Tibial nerve (tissue), 4 donors: Measurements from ENCODE around the gene OSBPL8. TPM values are rescaled to one million over a fixed set of nuclear protein-coding genes. Genes with fewer than 3 reads are reported as not detected.

ENCODE experiments used
- DNase-seq, 2 donors: peaks; one replicate each; pipeline ENCODE4 v3.0.0-alpha.2; 2019; ENCODE audit warnings: low spot score in 2 of 2
- H3K27ac ChIP-seq, 4 donors: fragments of 200-600 bp; sonication (generic) in 3 of 4; one replicate each; pipeline ENCODE4 v1.5.1; 2017 to 2019; ENCODE audit warnings: mild to moderate bottlenecking in 1 of 4
- H3K27me3 ChIP-seq, 2 donors: fragments of 200-600 bp; sonication (generic) in 1 of 2; one replicate each; pipeline versions ENCODE4 v1.5.1 to v1.6.0; 2017 to 2019
- H3K36me3 ChIP-seq, 3 donors: fragments of 200-600 bp; sonication (generic); one replicate each; pipeline ENCODE4 v1.5.1; 2018 to 2019
- H3K4me1 ChIP-seq, 4 donors: fragments of 200-600 bp; sonication (generic) in 3 of 4; one replicate each; pipeline ENCODE4 v1.5.1; 2017 to 2019
- H3K4me3 ChIP-seq, 4 donors: fragments of 200-600 bp; sonication (generic) in 3 of 4; one replicate each; pipeline ENCODE4 v1.5.1; 2017 to 2019; ENCODE audit warnings: mild to moderate bottlenecking in 1 of 4, moderate library complexity in 1 of 4
- H3K9me3 ChIP-seq, 4 donors: fragments of 200-600 bp; sonication (generic) in 3 of 4; one replicate each; pipeline ENCODE4 v1.5.1; 2017 to 2019
- CTCF ChIP-seq, 5 experiments: fragments of 200-600 bp in 3 of 5; fragments of 450-650 bp in 2 of 5; sonication (generic) in 3 of 5; IDR thresholded peaks; one replicate each; pipeline ENCODE4 v1.5.1; 2016 to 2019; ENCODE audit warnings: antibody characterized with exemption in 5 of 5, mild to moderate bottlenecking in 3 of 5, moderate library complexity in 2 of 5
- EP300 ChIP-seq, 2 donors: sonication (generic); formaldehyde crosslinking; IDR thresholded peaks; one replicate each; pipeline ENCODE4 v1.6.1; 2017; ENCODE audit warnings: antibody characterized with exemption in 2 of 2, mild to moderate bottlenecking in 1 of 2
- POLR2A ChIP-seq, 2 donors: fragments of 450-650 bp; IDR thresholded peaks; one replicate each; pipeline ENCODE4 v1.6.1; 2017; ENCODE audit warnings: antibody characterized with exemption in 2 of 2, mild to moderate bottlenecking in 2 of 2, moderate library complexity in 2 of 2
- WGBS, 2 donors: methylation state at CpG; one replicate each; pipeline ENCODE4 v1.1.5; 2018; 5-methylcytosine and 5-hydroxymethylcytosine counted together
- total RNA-seq, 4 donors: library from RNA; depleted of rRNA; stranded (reverse); fragments of >200 nt; gene quantifications; one replicate each; pipeline ENCODE4 v1.1.0, GENCODE V29; 2016

Gene OSBPL8
- total RNA-seq, 4 donors from 2014 or later, result 90.9 to 151 (median 119) TPM

DNA sequence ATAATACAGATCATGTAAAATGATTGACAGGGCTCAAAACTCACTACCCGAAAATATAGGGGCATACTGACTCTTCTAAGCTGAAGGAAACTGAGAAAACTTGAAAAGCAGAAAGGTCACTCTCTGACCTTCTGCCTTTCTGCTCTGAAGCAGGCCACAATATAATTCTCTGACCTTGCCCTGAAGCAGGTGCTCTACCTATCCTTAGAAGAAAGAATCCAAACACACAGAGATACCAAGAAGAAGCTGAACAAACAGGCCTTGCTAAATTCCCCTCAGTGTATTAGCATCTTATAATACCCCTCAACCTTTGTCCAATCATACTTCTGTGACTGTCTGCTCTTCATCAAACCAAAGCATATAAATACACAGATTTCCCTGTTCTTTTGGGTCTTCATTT, 150.5 kb downstream of the OSBPL8 start:
- Histone ChIP-seq H3K27ac (no peak overlapping the region), H3K4me1 (peaks cover 0 to 7% (median 0%) of the 10 kb centered on the region in 4 donors), H3K4me3 (no peak overlapping the region), H3K27me3 (no peaks in the 10 kb centered on the region), H3K36me3 (no peaks in the 10 kb centered on the region), H3K9me3 (no peaks in the 10 kb centered on the region)
- TF ChIP-seq CTCF (IDR thresholded peaks at IDR 0.05) (no peak), EP300 (IDR thresholded peaks at IDR 0.05) (no peak), POLR2A (IDR thresholded peaks at IDR 0.05) (no peak)
- no peak for DNase-seq
- 73 to 74% methylated on average over 1 of the region's 1 CpG for WGBS, 2 donors

GRCh38 chr12:76407710-76408109, 151.9 kb downstream of the OSBPL8 start:
- no peaks in the 10 kb centered on the region for H3K36me3 ChIP-seq
- no peak for DNase-seq
- peaks cover 0 to 7% (median 0%) of the 10 kb centered on the region in 4 donors for H3K4me1 ChIP-seq
- no peak overlapping the region for H3K4me3 ChIP-seq
- TF ChIP-seq POLR2A (IDR thresholded peaks at IDR 0.05) (no peak), EP300 (IDR thresholded peaks at IDR 0.05) (no peak), CTCF (IDR thresholded peaks at IDR 0.05) (no peak)
- WGBS, 2 donors, result 94 to 98% methylated on average over 3 of the region's 3 CpGs
- H3K9me3 ChIP-seq, result no peaks in the 10 kb centered on the region
- no peak overlapping the region for H3K27ac ChIP-seq
- H3K27me3 ChIP-seq, result no peaks in the 10 kb centered on the region

GRCh38 chr12:76402259-76402658, 157.3 kb downstream of the OSBPL8 start:
- Histone ChIP-seq H3K27ac (no peak overlapping the region), H3K4me3 (no peak overlapping the region), H3K4me1 (no peaks in the 10 kb centered on the region), H3K9me3 (no peaks in the 10 kb centered on the region), H3K27me3 (peaks cover 0 to 2% of the 10 kb centered on the region in 2 donors), H3K36me3 (peaks cover 0 to 15% (median 0%) of the 10 kb centered on the region in 3 donors)
- DNase-seq, result no peak
- no peak for TF ChIP-seq CTCF (IDR thresholded peaks at IDR 0.05)
- no peak for TF ChIP-seq POLR2A (IDR thresholded peaks at IDR 0.05)
- TF ChIP-seq EP300 (IDR thresholded peaks at IDR 0.05), result no peak

DNA sequence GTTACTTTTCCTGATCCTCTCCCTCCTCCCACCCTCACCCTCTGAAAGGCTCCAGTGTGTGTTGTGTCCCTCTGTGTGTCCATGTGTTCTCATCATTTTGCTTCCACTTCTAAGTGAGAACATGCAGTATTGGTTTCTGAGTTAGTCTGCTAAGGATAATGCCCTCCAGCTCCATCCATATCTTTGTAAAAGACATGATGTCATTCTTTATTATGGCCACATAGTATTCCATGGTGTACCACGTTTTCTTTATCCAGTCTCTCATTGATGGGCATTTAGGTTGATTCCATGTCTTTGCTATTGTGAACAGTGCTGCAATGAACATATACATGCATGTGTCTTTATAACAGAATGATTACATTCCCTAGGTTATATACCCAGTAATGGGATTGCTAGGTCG, 159.4 kb downstream of the OSBPL8 start:
- Histone ChIP-seq H3K27ac (no peak overlapping the region), H3K4me1 (no peaks in the 10 kb centered on the region), H3K27me3 (peaks cover 0 to 2% of the 10 kb centered on the region in 2 donors), H3K36me3 (peaks cover 0 to 25% (median 0%) of the 10 kb centered on the region in 3 donors), H3K9me3 (no peaks in the 10 kb centered on the region), H3K4me3 (no peak overlapping the region)
- TF ChIP-seq EP300 (IDR thresholded peaks at IDR 0.05) (no peak), POLR2A (IDR thresholded peaks at IDR 0.05) (no peak), CTCF (IDR thresholded peaks at IDR 0.05) (no peak)
- DNase-seq, result no peak
- WGBS, 2 donors, result 91 to 95% methylated on average over 2 of the region's 2 CpGs

DNA sequence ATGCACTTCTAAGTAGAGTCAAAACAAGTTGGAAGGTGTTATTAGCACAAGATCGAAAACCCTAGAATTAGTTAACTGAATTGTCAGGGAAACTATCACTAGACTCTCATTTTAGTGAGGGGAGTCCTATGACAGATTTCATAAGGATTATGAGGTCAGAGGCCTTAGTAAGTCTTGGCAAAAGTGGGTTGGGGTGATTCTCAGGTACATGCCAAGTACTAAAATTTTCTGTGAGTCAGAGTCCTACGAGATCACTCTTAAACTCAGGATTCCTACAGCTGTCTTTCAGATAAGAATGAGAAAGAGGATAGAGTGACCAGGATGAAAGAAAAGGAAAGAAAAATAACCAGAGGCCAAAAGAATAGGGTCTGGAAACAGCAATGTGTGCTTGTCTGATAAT, 160.5 kb downstream of the OSBPL8 start:
- no peaks in the 10 kb centered on the region for H3K9me3 ChIP-seq
- no peaks in the 10 kb centered on the region for H3K4me1 ChIP-seq
- no peak for DNase-seq
- TF ChIP-seq EP300 (IDR thresholded peaks at IDR 0.05) (no peak), POLR2A (IDR thresholded peaks at IDR 0.05) (no peak), CTCF (IDR thresholded peaks at IDR 0.05) (no peak)
- peaks cover 0 to 25% (median 0%) of the 10 kb centered on the region in 3 donors for H3K36me3 ChIP-seq
- H3K27ac ChIP-seq, result no peak overlapping the region
- H3K27me3 ChIP-seq, result peaks cover 0 to 2% of the 10 kb centered on the region in 2 donors
- WGBS, 2 donors, result 88 to 93% methylated on average over 2 of the region's 2 CpGs
- H3K4me3 ChIP-seq, result no peak overlapping the region
